SK-N-SH treated with all-trans-retinoic acid at 6 μM for 48 hours (cell line): ENCODE results near the gene PLPP2.

ENCODE experiments used
- ATAC-seq: fragments of 200-7000 bp; cut with Tn5 transposase; 3 replicates; pipeline ENCODE4 v1.9.1; 2020; ENCODE audit warnings: mild to moderate bottlenecking, moderate library complexity
- BACH2 ChIP-seq: fragments of 250-450 bp; sonication (Bioruptor Pico); IDR thresholded peaks from 2 replicates; pipeline ENCODE4 v1.9.0; 2021; ENCODE audit warnings: mild to moderate bottlenecking, borderline replicate concordance
- CSDC2 ChIP-seq: fragments of 250-450 bp; sonication (Bioruptor Pico); IDR thresholded peaks from 2 replicates; pipeline ENCODE4 v1.5.0; 2020; ENCODE audit warnings: mild to moderate bottlenecking, moderate library complexity
- ESRRG ChIP-seq: fragments of 250-450 bp; sonication (Bioruptor Pico); IDR thresholded peaks from 2 replicates; pipeline ENCODE4 v1.6.1; 2021; ENCODE audit warnings: mild to moderate bottlenecking
- GLIS3 ChIP-seq: fragments of 250-450 bp; sonication (Bioruptor Pico); IDR thresholded peaks from 2 replicates; pipeline ENCODE4 v1.5.0; 2020; ENCODE audit warnings: mild to moderate bottlenecking, moderate library complexity
- ISL1 ChIP-seq: fragments of 250-450 bp; sonication (Bioruptor Pico); IDR thresholded peaks from 2 replicates; pipeline ENCODE4 v2.1.2; 2022; ENCODE audit warnings: mild to moderate bottlenecking, moderate library complexity
- OSR1 ChIP-seq: fragments of 250-450 bp; sonication (Bioruptor Pico); IDR thresholded peaks from 2 replicates; pipeline ENCODE4 v1.8.0; 2022; ENCODE audit warnings: moderate library complexity, mild to moderate bottlenecking, inconsistent platforms
- PPARA ChIP-seq: fragments of 250-450 bp; sonication (Bioruptor Pico); IDR thresholded peaks from 2 replicates; pipeline ENCODE4 v1.5.0; 2020; ENCODE audit warnings: mild to moderate bottlenecking, borderline replicate concordance
- RARB ChIP-seq: fragments of 250-450 bp; sonication (Bioruptor Pico); IDR thresholded peaks from 2 replicates; pipeline ENCODE4 v1.8.0; 2021; ENCODE audit warnings: mild to moderate bottlenecking, moderate library complexity
- SNAI2 ChIP-seq: fragments of 250-450 bp; sonication (Bioruptor Pico); IDR thresholded peaks from 2 replicates; pipeline ENCODE4 v1.5.0; 2020; ENCODE audit warnings: mild to moderate bottlenecking, moderate library complexity
- TCF4 ChIP-seq: fragments of 250-450 bp; sonication (Bioruptor Pico); IDR thresholded peaks from 2 replicates; pipeline ENCODE4 v1.8.0; 2021; ENCODE audit warnings: mild to moderate bottlenecking, moderate library complexity, borderline replicate concordance
- TOX ChIP-seq: fragments of 250-450 bp; sonication (Bioruptor Pico); IDR thresholded peaks from 2 replicates; pipeline ENCODE4 v1.8.0; 2021; ENCODE audit warnings: mild to moderate bottlenecking, moderate library complexity, borderline replicate concordance
- ZC3H10 ChIP-seq: fragments of 250-450 bp; sonication (Bioruptor Pico); IDR thresholded peaks from 2 replicates; pipeline ENCODE4 v1.5.1; 2021; ENCODE audit warnings: mild to moderate bottlenecking, moderate library complexity
- ZFP3 ChIP-seq: fragments of 250-450 bp; sonication (Bioruptor Pico); IDR thresholded peaks from 2 replicates; pipeline ENCODE4 v1.5.0; 2020; ENCODE audit warnings: mild to moderate bottlenecking, moderate library complexity
- ZFP30 ChIP-seq: fragments of 450-650 bp; formaldehyde crosslinking; IDR thresholded peaks from 2 replicates; pipeline ENCODE4 v1.5.0; 2022; ENCODE audit warnings: mild to moderate bottlenecking, moderate library complexity
- ZNF70 ChIP-seq: fragments of 450-650 bp; formaldehyde crosslinking; IDR thresholded peaks from 2 replicates; pipeline ENCODE4 v1.5.0; 2020; ENCODE audit warnings: mild to moderate bottlenecking, moderate library complexity
- ZNF8 ChIP-seq: fragments of 450-650 bp; formaldehyde crosslinking; IDR thresholded peaks from 2 replicates; pipeline ENCODE4 v1.5.0; 2020; ENCODE audit warnings: mild to moderate bottlenecking, moderate library complexity
- TF ChIP-seq, protein P1 (sequence below): fragments of 250-450 bp; sonication (Bioruptor Pico); IDR thresholded peaks from 2 replicates; pipeline ENCODE4 v1.5.0; 2020; ENCODE audit warnings: mild to moderate bottlenecking, moderate library complexity
- TF ChIP-seq, protein P2 (sequence below): fragments of 250-450 bp; sonication (Bioruptor Pico); IDR thresholded peaks from 2 replicates; pipeline ENCODE4 v1.5.1; 2021; ENCODE audit warnings: mild to moderate bottlenecking, moderate library complexity
- TF ChIP-seq, protein P3 (sequence below): fragments of 250-450 bp; sonication (Bioruptor Pico); IDR thresholded peaks from 2 replicates; pipeline ENCODE4 v1.8.0; 2021; ENCODE audit warnings: low read depth, mild to moderate bottlenecking, moderate library complexity, borderline replicate concordance
- TF ChIP-seq, protein P4 (sequence below): fragments of 250-450 bp; sonication (Bioruptor Pico); IDR thresholded peaks from 2 replicates; pipeline ENCODE4 v1.5.1; 2020; ENCODE audit warnings: low read depth, mild to moderate bottlenecking, moderate library complexity
- TF ChIP-seq, protein P5 (sequence below): fragments of 250-450 bp; sonication (Bioruptor Pico); IDR thresholded peaks from 2 replicates; pipeline ENCODE4 v1.8.0; 2020; ENCODE audit warnings: mild to moderate bottlenecking, moderate library complexity, borderline replicate concordance

Gene PLPP2

DNA sequence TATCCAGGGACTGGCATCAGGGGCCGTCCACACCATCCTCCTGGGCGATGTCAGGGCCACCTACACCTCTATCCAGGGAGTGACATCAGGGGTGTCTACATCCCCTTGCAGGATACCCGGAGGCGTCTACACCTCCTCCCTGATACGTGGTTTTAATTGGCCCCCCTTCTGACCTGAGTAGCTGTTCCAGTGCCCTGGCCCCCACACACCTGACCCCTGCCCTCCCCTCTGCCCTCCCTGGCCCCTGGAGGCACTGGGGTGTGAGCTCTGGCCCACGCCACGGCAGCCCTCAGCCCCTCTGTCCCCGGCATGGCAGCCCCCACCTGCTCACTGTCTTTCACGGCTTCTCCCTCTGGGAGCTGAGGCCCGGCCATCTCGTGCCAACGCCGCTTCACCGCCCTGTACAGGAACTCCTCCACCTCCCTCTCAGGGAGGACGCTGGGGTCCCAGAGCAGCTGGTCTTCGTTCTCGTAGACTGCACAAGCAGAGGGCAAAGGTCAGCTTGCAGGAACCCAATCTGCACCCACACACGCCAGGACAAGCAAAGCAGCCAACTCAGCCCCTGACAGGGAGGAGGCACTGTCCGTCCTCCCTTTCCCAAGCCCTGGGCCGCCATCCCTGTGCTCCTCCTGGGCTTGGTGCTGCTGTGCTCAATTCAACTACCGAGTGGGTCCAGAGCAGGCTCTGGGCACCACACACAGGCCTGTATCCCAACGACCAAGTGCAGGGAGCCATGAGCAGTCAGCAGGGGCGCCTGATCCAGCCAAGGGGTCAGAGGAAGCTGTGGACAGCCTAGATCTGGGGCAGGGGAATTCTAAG lies 22.2 kb upstream of the PLPP2 start:
- TF ChIP-seq ZC3H10: no peak
- no peak for ATAC-seq

DNA sequence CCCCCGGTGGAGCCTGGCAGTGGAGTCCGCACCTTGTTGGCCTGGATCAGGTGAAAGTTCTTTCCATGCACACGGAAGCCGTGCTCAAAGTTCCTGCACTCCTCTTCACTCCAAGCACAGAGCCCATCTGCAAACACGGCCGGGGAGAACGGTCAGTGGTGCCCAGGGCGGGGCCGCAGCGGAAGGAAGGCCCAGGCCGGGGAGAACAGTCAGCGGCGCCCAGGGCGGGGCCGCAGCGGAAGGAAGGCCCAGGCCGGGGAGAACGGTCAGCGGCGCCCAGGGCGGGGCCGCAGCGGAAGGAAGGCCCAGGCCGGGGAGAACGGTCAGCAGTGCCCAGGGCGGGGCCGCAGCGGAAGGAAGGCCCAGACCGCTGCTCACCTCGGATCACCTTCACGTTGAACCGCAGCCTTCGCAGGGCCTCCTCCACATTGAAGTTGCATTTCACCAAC lies 20.6 kb upstream of the PLPP2 start:
- ATAC-seq: no peak
- TF ChIP-seq PPARA (no peak), ZC3H10 (no peak), ZNF8 (CRISPR knock-in tag) (no peak), TOX (CRISPR knock-in tag) (no peak), SNAI2 (CRISPR knock-in tag) (no peak), TCF4 (no peak), BACH2 (CRISPR knock-in tag) (no peak), ESRRG (CRISPR knock-in tag) (no peak), ZNF70 (CRISPR knock-in tag) (no peak), OSR1 (CRISPR knock-in tag) (no peak), ZFP30 (CRISPR knock-in tag) (no peak), CSDC2 (CRISPR knock-in tag) (no peak), ISL1 (CRISPR knock-in tag) (no peak), RARB (CRISPR knock-in tag) (no peak), ZFP3 (CRISPR knock-in tag) (no peak)
- TF ChIP-seq, protein P1, sequence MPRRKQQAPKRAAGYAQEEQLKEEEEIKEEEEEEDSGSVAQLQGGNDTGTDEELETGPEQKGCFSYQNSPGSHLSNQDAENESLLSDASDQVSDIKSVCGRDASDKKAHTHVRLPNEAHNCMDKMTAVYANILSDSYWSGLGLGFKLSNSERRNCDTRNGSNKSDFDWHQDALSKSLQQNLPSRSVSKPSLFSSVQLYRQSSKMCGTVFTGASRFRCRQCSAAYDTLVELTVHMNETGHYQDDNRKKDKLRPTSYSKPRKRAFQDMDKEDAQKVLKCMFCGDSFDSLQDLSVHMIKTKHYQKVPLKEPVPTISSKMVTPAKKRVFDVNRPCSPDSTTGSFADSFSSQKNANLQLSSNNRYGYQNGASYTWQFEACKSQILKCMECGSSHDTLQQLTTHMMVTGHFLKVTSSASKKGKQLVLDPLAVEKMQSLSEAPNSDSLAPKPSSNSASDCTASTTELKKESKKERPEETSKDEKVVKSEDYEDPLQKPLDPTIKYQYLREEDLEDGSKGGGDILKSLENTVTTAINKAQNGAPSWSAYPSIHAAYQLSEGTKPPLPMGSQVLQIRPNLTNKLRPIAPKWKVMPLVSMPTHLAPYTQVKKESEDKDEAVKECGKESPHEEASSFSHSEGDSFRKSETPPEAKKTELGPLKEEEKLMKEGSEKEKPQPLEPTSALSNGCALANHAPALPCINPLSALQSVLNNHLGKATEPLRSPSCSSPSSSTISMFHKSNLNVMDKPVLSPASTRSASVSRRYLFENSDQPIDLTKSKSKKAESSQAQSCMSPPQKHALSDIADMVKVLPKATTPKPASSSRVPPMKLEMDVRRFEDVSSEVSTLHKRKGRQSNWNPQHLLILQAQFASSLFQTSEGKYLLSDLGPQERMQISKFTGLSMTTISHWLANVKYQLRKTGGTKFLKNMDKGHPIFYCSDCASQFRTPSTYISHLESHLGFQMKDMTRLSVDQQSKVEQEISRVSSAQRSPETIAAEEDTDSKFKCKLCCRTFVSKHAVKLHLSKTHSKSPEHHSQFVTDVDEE: no peak
- TF ChIP-seq, protein P2, sequence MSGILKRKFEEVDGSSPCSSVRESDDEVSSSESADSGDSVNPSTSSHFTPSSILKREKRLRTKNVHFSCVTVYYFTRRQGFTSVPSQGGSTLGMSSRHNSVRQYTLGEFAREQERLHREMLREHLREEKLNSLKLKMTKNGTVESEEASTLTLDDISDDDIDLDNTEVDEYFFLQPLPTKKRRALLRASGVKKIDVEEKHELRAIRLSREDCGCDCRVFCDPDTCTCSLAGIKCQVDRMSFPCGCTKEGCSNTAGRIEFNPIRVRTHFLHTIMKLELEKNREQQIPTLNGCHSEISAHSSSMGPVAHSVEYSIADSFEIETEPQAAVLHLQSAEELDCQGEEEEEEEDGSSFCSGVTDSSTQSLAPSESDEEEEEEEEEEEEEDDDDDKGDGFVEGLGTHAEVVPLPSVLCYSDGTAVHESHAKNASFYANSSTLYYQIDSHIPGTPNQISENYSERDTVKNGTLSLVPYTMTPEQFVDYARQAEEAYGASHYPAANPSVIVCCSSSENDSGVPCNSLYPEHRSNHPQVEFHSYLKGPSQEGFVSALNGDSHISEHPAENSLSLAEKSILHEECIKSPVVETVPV (CRISPR knock-in tag): no peak
- TF ChIP-seq, protein P3, sequence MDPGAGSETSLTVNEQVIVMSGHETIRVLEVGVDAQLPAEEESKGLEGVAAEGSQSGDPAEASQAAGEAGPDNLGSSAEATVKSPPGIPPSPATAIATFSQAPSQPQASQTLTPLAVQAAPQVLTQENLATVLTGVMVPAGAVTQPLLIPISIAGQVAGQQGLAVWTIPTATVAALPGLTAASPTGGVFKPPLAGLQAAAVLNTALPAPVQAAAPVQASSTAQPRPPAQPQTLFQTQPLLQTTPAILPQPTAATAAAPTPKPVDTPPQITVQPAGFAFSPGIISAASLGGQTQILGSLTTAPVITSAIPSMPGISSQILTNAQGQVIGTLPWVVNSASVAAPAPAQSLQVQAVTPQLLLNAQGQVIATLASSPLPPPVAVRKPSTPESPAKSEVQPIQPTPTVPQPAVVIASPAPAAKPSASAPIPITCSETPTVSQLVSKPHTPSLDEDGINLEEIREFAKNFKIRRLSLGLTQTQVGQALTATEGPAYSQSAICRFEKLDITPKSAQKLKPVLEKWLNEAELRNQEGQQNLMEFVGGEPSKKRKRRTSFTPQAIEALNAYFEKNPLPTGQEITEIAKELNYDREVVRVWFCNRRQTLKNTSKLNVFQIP: no peak
- TF ChIP-seq, protein P4, sequence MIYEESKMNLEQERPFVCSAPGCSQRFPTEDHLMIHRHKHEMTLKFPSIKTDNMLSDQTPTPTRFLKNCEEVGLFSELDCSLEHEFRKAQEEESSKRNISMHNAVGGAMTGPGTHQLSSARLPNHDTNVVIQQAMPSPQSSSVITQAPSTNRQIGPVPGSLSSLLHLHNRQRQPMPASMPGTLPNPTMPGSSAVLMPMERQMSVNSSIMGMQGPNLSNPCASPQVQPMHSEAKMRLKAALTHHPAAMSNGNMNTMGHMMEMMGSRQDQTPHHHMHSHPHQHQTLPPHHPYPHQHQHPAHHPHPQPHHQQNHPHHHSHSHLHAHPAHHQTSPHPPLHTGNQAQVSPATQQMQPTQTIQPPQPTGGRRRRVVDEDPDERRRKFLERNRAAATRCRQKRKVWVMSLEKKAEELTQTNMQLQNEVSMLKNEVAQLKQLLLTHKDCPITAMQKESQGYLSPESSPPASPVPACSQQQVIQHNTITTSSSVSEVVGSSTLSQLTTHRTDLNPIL (CRISPR knock-in tag): no peak

DNA sequence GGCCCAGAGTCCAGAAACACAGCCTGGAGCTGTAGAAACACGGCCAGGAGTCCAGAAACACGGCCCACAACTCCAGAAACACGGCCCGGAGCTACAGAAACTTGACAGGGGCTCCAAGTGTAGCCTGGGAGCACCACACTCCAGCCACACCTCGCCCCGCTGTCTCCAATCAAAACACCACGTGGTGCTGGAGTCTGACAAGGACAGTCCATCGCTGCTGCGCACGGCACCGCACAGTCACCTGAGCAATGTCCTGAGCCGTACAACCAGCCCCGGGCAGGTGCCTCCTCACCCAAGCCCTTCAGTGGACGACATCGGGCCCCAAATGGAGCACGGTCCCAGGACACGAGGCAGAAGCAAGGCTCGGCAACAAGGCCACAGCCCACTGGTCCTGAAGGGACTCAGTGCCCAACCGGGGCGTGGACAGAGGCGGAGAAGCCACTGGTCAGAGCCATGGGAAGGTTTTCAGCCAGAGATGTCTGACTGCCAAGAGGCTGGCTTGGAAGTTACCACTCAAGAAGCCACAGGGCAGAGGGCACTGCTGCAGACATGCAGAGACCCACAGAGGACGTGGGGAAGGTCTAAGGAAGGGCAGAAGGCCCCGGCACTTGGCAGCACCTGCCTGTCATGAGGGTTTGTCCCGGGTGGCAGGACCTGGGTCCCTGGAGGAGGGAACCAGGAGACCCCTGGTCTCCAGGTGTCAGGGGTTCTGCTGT lies 19.7 kb upstream of the PLPP2 start:
- no peak for ATAC-seq
- TF ChIP-seq, protein P5, sequence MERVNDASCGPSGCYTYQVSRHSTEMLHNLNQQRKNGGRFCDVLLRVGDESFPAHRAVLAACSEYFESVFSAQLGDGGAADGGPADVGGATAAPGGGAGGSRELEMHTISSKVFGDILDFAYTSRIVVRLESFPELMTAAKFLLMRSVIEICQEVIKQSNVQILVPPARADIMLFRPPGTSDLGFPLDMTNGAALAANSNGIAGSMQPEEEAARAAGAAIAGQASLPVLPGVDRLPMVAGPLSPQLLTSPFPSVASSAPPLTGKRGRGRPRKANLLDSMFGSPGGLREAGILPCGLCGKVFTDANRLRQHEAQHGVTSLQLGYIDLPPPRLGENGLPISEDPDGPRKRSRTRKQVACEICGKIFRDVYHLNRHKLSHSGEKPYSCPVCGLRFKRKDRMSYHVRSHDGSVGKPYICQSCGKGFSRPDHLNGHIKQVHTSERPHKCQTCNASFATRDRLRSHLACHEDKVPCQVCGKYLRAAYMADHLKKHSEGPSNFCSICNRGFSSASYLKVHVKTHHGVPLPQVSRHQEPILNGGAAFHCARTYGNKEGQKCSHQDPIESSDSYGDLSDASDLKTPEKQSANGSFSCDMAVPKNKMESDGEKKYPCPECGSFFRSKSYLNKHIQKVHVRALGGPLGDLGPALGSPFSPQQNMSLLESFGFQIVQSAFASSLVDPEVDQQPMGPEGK (CRISPR knock-in tag): no peak
- TF ChIP-seq TCF4: no peak
- TF ChIP-seq GLIS3 (CRISPR knock-in tag): no peak
- TF ChIP-seq RARB (CRISPR knock-in tag): no peak
- TF ChIP-seq ESRRG (CRISPR knock-in tag): no peak
- no peak for TF ChIP-seq ZNF8 (CRISPR knock-in tag)
- TF ChIP-seq, all 23 proteins: peak for 0
